ENCODE measurements around the gene WDR82.
"Not testable (repeated sequence)": the region's sequence is repeated elsewhere in the genome, so short reads cannot be mapped to it uniquely, and the experiment has no call there.

WDR82 gene

DNA sequence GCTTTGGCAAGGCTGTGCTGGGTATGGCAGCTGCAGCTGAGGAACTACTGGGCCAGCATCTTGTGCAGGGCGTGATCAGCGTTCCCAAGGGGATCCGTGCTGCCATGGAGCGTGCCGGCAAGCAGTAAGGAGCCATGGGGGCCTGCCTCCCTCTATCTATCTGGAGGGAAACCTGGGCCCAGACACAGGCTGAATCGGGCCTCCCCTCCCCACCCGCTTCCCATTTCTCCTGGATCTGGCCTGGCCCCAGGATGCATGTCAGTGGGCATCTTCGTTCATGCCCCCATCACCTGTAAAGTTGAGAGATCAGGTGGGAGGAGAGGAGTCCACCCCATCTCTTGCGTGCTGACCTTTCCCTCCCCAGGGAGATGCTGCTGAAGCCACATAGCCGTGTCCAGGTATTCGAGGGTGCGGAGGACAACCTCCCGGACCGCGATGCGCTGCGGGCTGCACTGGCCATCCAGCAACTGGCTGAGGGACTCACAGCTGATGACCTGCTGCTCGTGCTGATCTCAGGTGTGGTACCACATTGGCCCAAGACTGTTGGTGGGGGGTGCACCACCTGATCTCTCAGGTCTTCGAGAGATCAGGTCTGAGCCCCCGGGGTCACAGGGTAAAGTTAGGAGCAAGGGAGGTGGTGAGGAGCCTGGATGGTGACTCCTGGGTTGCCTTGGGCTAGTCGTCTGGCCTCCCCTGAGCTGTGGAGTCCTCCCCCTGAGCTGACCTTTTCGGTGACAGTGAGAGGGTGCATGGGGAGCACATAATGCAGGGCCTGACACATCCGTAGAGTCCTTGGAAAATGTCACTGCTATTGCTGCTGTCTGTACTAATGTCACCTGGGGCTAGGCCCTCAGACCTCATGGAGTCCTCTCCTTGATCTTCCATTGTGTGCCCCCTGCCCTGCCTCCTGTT, 12.4 kb upstream of the WDR82 start:
- in situ Hi-C loops (cut with MboI; ENCODE audit: low sequenced_read_pairs): no loop called here

DNA sequence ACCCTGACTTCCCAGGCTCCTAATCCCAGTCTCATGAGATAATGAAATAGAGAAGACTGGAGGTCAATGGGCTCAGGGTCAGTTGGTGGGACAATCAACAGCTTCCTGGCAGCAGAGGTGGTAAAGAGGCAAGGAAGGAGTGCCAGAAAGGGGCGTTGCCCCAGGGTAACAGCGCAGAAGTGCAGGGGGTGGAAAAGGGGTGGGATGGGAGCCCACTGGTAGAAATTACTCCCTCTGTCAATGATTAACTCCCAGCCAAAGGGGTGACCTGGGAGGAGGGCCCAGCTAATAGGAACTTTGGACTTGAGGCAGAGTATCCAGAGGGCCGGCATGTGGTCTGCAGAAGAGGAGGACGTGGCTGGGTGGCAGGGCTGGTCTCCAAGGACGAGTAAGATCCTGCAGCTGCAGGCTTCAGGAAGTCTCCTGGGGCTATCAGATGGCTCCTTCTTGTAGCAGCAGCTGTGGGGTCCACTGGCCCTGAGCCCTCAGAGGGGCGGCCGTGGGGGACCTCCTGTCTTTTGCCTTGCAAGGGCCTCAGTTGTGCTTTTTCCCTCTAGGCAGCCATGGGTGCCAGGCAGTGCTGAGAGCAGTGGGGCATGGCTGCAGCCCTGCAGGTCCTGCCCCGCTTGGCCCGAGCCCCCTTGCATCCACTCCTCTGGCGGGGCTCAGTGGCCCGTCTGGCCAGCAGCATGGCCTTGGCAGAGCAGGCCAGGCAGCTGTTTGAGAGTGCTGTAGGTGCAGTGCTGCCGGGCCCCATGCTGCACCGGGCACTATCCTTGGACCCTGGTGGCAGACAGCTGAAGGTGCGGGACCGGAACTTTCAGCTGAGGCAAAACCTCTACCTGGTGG, 11.5 kb upstream of the WDR82 start:
- in situ Hi-C loops (cut with MboI; ENCODE audit: low sequenced_read_pairs): no loop called here

DNA sequence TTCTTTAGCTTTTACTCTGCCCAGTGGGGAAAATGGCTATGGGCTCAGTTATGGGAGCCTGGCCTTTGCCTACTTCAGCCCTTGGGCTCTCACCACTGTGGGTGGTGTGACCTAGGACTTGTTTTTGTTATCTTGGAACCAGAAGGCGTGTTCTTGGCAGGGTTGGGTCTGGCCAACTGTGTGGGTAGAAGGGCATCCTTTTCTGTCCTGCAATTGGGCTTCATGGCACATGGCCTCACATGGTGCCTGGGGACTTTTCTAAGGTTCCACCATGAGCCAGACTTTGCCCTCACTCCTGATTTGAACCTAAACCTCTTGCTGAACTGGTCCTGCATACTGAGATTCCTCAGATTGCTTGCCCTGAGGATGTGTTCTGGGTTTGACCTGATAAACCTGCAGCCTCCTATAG, 10.9 kb upstream of the WDR82 start:
- in situ Hi-C loops (cut with MboI; ENCODE audit: low sequenced_read_pairs): no loop called here

DNA sequence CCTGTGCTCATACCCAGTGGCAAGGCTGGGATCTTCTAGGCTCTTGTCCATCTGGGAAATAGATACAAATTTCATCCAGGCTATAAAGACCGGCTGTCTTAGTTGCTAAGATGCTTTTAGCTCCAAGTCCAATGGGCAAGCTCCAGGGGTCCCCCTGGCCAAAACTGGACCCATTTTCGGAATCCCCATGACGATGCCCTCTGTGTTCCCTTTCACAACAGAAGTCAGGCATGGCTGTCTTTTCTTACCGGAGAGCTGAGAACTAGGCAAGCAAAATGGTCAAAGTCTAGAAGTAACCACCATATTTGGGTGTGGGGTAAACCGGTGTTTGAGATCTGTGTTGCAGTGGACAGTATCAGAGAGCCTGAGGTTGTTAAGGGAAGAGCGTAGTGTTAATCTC, 10.2 kb upstream of the WDR82 start:
- in situ Hi-C loops (cut with MboI; ENCODE audit: low sequenced_read_pairs): no loop called here

- in situ Hi-C loops (cut with MboI; ENCODE audit: low sequenced_read_pairs): no loop called here
Measured at GRCh38 chr3:52286777-52287110, 8.3 kb upstream of the WDR82 start.

DNA sequence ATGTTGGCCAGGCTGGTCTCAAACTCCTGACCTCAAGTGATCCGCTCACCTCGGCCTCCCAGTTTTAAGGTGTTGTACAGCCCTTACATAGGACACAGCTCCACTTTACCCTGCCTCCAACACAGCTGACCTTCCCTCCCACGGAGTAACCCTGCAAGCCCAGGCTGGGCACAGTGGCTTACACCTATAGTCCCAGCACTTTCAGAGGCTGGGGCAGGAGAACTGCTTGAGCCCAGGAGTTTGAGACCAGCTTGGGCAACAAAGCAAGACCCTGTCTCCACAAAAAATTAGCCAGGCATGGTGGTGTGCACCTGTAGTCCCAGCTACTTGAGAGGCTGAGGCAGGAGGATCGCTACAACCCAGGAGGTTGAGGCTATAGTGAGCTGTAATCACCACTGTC, 5.6 kb upstream of the WDR82 start:
- in situ Hi-C loops (cut with MboI; ENCODE audit: low sequenced_read_pairs): not testable (repeated sequence)

- in situ Hi-C loops (cut with MboI; ENCODE audit: low sequenced_read_pairs): no loop called here
Measured at GRCh38 chr3:52283306-52283705, 4.9 kb upstream of the WDR82 start.

- in situ Hi-C loops (cut with MboI; ENCODE audit: low sequenced_read_pairs): no loop called here
Measured at GRCh38 chr3:52281981-52282801, 3.7 kb upstream of the WDR82 start.

GRCh38 chr3:52280050-52280461, 1.6 kb upstream of the WDR82 start:
- in situ Hi-C loops (cut with MboI; ENCODE audit: low sequenced_read_pairs): no loop called here

DNA sequence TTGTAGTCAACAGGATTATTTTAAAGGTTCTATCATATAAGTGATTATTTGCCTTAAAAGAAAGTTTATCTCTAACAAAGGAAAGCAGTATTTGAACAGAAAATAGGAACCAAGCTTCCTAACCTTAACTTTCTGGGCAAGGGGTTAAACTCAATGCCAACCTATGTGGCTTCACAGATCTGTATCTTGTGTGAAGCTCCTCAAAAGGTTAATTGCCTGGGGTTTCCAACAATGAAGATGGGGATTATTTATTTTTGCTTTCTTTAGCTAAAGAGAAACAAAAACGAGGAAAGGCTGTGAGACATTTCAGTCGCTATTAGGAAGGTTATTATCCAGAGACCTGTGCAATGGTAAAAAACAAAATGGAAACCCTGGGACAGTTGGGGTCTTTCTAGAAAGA, 1.1 kb upstream of the WDR82 start:
- in situ Hi-C loops (cut with MboI; ENCODE audit: low sequenced_read_pairs): no loop called here

- in situ Hi-C loops (cut with MboI; ENCODE audit: low sequenced_read_pairs): no loop called here
Measured at GRCh38 chr3:52277972-52278509, 408 bp downstream of the WDR82 start.

- in situ Hi-C loops (cut with MboI; ENCODE audit: low sequenced_read_pairs): no loop called here
Measured at GRCh38 chr3:52277071-52277964, 1.1 kb downstream of the WDR82 start.

DNA sequence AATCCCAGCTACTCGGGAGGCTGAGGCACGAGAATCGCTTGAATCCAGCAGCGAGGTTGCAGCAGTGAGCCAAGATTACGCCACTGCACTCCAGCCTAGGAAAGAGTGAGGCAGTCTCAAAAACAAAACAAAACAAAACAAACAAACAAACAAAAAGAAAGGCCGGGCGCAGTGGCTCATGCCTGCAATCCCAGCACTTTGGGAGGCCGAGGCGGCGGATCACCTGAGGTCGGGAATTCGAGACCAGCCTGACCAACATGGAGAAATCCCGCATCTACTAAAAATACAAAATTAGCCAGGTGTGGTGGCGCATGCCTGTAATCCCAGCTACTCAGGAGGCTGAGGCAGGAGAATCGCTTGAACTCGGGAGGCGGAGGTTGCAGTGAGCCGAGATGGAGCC, 3.7 kb downstream of the WDR82 start:
- in situ Hi-C loops (cut with MboI; ENCODE audit: low sequenced_read_pairs): not testable (repeated sequence)

DNA sequence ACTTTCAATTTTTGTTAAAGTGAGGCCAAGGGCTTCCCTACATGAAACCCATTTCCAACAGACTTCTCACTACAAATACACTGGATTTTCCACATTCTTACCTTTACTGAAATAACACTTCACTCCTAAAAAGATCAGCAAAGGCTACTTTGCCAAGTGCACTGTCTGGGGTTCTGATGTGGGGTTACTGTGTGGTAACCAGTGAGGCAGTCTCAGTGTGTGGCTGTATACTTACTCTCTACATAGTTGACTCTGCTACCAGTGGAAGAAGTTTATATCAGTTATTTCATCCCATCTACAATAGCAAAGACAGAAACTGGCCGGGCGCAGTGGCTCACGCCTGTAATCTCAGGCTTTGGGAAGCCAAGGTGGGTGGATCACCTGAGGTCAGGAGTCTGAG, 5.6 kb downstream of the WDR82 start:
- in situ Hi-C loops (cut with MboI; ENCODE audit: low sequenced_read_pairs): no loop called here

GRCh38 chr3:52272172-52272571, 6.3 kb downstream of the WDR82 start:
- in situ Hi-C loops (cut with MboI; ENCODE audit: low sequenced_read_pairs): not testable (repeated sequence)

DNA sequence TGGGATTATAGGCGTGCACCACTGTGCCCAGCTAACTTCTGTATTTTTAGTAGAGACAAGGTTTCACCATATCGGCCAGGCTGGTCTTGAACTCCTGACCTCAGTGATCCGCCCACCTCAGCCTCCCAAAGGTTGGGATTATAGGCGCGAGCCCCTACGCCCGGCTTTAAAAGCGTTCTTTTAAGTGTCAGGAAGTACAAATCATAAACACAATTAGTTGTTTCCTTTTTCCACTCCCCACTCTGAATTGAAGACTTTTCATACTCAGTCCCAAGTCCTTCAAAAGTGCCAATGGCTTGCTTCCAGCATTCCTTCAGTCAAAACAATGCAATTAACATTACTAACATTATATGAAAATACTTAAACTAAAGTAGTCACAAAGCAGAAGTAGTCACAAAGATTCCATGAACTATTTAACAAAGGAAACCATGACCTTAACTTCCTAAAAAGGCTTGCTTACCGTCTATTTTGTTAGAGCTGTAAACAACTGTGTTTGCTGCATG, 8.1 kb downstream of the WDR82 start:
- in situ Hi-C loops (cut with MboI; ENCODE audit: low sequenced_read_pairs): no loop called here

- in situ Hi-C loops (cut with MboI; ENCODE audit: low sequenced_read_pairs): no loop called here
Measured at GRCh38 chr3:52269776-52270175, 8.7 kb downstream of the WDR82 start.

DNA sequence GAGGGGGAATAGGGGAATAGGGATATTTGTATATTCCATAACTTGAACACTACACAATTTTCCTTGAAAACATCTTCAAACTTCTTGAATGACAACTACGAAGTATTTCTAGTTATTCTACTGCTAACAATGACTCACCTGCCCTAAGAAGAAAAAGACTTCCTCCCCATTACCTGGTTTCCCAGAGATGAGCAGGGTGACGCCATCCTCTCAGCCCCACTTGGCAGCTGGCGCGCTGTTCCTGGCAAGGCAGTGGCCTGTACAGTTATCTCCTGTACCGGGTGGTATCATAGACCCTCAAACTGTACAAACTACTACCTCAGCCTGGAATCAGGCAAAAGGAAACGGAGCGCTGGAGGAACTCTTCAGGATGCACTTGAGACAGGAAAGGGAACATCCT, 10.4 kb downstream of the WDR82 start:
- in situ Hi-C loops (cut with MboI; ENCODE audit: low sequenced_read_pairs): no loop called here

- in situ Hi-C loops (cut with MboI; ENCODE audit: low sequenced_read_pairs): no loop called here
Measured at GRCh38 chr3:52265387-52265786, 13.1 kb downstream of the WDR82 start.

DNA sequence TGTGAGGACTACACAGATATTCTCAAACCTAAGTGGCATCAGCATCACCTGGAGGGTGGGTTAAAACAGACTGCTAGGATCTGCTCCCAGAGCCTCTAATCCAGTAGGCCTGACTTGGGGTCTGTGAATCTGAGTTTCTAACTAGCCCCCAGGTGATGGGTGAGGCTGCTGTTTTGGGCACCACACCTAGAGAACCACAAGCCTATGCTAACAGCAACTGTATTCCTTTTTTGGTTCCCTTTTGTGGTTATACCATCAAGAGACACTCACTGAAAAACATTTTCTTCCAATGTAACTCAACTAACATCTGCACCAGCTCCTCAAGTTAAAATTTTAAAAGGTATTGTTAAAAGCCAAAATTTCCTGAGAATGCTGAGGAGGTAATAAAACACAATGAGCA, 16.0 kb downstream of the WDR82 start:
- in situ Hi-C loops (cut with MboI; ENCODE audit: low sequenced_read_pairs): no loop called here

Data from HL-60/S4 treated with retinoic acid at 250 ng/mL for 4 days and 3 days (cell line).